Activated naive CD8-positive, alpha-beta T cell treated with anti-CD3 and anti-CD28 coated beads, Interleukin-2, amount 50 U/mL, for 24 hours (primary cell): ENCODE data around the gene MAP4.
"Not testable (repeated sequence)": the region's sequence is repeated elsewhere in the genome, so short reads cannot be mapped to it uniquely, and the experiment has no call there.

Experiments used
- ATAC-seq: fragments of 150-1000 bp; cut with Tn5 transposase; one replicate; pipeline ENCODE4 v1.10.0; 2021
- DNase-seq: peaks from one replicate; pipeline ENCODE4 v3.0.0; 2021
- H3K27ac Mint-ChIP-seq: one replicate; pipeline ENCODE4 v1.8.0; 2021; ENCODE audit warnings: mild to moderate bottlenecking, mixed read lengths
- H3K27me3 Mint-ChIP-seq: one replicate; pipeline ENCODE4 v1.8.0; 2021; ENCODE audit warnings: mixed read lengths
- H3K36me3 Mint-ChIP-seq: one replicate; pipeline ENCODE4 v1.8.0; 2021; ENCODE audit warnings: low read depth, mixed read lengths
- H3K4me1 Mint-ChIP-seq: one replicate; pipeline ENCODE4 v1.8.0; 2021; ENCODE audit warnings: mixed read lengths
- H3K4me3 Mint-ChIP-seq: one replicate; pipeline ENCODE4 v1.8.0; 2021; ENCODE audit warnings: mild to moderate bottlenecking, moderate library complexity, mixed read lengths
- H3K9me3 Mint-ChIP-seq: one replicate; pipeline ENCODE4 v1.8.0; 2021; ENCODE audit warnings: mixed read lengths

Gene MAP4

DNA sequence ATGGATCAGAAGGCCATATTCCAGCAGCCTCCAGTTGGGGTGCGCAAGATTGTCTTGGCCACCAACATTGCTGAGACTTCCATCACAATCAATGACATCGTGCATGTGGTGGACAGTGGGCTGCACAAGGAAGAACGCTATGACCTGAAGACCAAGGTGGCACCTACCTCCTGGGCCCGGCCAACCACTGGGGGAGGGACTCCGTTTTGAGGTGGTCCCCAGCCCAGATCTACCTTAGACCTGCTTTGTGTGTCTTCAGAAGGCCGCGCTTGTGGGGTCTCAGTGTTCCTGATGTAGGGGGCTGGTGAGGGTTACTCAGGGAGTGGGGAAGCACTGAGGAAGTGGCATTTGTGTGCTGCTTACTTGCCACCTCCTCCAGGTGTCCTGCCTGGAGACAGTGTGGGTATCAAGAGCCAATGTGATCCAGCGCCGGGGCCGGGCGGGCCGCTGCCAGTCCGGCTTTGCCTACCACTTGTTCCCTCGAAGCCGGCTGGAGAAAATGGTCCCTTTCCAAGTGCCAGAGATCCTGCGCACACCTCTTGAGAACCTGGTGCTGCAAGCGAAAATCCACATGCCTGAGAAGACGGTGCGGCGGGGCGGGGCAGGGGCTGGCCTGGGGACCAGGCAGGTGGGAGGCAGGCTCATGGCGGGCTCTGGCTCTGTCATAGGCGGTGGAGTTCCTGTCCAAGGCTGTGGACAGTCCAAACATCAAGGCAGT lies 168.3 kb downstream of the MAP4 start:
- H3K4me3 Mint-ChIP-seq: no peak overlapping the region
- no peaks in the 10 kb centered on the region for H3K9me3 Mint-ChIP-seq
- no peak overlapping the region for H3K27ac Mint-ChIP-seq
- no peak for ATAC-seq
- DNase-seq: no peak
- no peaks in the 10 kb centered on the region for H3K4me1 Mint-ChIP-seq
- peaks cover 34% of the 10 kb centered on the region for H3K36me3 Mint-ChIP-seq
- no peaks in the 10 kb centered on the region for H3K27me3 Mint-ChIP-seq

DNA sequence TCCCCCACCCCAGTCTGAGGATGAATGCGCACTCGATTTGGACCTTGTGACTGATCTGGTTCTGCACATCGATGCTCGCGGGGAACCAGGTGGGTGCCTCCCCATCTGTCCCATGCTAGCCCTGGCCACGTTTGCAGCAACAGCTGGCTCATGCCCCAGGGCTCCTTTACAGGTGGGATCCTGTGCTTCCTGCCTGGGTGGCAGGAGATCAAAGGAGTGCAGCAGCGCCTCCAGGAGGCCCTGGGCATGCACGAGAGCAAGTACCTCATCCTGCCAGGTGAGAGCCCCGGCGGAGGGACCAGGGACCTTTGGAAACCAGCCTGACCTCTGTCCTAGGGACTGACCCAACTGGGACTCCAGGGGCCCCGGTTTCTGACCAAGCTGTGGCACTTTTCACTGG lies 169.0 kb downstream of the MAP4 start:
- H3K4me3 Mint-ChIP-seq: no peak overlapping the region

DNA sequence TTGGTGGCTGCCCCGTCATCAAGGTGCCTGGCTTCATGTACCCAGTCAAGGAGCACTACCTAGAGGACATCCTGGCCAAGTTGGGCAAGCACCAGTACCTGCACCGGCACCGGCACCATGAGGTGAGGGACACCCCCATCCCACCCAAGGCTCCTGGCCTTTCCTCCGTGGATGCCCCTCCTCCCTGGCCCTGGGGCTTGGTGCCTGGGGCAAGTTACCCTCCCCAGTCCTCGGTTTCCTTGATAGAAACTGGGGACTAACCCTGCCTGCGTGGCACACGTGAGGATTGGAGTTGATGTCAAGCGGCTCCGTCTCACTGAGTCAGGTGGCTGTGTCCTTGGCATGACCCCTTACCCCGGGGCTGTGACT lies 169.4 kb downstream of the MAP4 start:
- no peaks in the 10 kb centered on the region for H3K27me3 Mint-ChIP-seq
- H3K36me3 Mint-ChIP-seq: peaks cover 38% of the 10 kb centered on the region
- no peaks in the 10 kb centered on the region for H3K9me3 Mint-ChIP-seq
- no peak overlapping the region for H3K27ac Mint-ChIP-seq
- H3K4me1 Mint-ChIP-seq: no peaks in the 10 kb centered on the region
- DNase-seq (no peak), ATAC-seq (no peak)
- no peak overlapping the region for H3K4me3 Mint-ChIP-seq

More for the DNA sequence above, 169.0 kb downstream of the MAP4 start:
- no peaks in the 10 kb centered on the region for H3K4me1 Mint-ChIP-seq
- DNase-seq (no peak), ATAC-seq (no peak)
- H3K27me3 Mint-ChIP-seq: no peaks in the 10 kb centered on the region
- H3K27ac Mint-ChIP-seq: no peak overlapping the region
- no peaks in the 10 kb centered on the region for H3K9me3 Mint-ChIP-seq
- peaks cover 36% of the 10 kb centered on the region for H3K36me3 Mint-ChIP-seq

DNA sequence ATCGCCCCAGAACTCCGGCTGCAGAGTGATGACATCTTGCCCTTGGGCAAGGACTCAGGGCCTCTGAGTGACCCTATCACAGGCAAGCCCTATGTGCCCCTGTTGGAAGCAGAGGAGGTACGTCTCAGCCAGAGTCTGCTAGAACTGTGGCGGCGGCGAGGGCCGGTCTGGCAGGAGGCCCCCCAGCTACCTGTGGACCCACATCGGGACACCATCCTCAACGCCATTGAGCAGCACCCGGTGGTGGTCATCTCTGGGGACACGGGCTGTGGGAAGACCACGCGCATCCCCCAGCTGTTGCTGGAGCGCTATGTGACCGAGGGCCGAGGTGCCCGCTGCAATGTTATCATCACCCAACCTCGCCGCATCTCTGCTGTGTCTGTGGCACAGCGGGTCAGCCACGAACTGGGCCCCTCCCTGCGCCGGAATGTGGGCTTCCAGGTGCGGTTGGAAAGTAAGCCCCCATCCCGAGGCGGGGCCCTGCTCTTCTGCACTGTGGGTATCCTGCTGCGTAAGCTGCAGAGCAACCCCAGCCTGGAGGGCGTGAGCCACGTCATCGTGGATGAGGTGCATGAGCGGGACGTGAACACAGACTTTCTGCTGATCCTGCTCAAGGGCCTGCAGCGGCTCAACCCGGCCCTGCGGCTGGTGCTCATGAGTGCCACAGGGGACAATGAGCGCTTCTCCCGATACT lies 169.9 kb downstream of the MAP4 start:
- ATAC-seq: no peak

DNA sequence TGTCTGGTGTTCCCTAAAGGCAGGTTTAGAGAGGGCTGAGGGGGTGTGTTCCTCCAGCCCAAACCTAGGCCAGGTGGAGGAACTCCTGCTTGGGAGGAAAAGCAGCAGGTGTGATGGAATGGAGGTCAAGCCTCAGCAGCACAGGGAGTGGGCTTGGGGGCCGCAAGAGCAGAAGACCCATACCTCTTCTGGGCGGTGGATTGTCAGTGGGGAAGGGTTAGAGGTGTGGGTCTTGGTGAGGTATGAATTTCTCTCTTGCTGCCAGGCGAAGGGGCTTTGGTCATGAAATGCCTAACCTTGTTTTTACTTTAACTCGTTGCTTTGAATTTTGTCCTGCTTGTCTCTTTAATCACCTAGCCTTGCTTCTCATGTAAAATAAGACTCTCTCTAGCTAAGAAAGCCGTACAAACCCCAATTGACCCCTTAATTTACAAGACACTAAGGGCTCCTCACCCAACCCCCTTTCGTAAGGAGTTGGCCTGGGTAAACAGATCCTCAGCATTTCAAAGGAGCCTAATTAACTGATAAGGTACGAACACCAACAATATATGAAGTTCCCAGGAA lies 174.3 kb downstream of the MAP4 start:
- H3K27me3 Mint-ChIP-seq: no peaks in the 10 kb centered on the region
- no peaks in the 10 kb centered on the region for H3K9me3 Mint-ChIP-seq
- peaks cover 50% of the 10 kb centered on the region for H3K36me3 Mint-ChIP-seq
- DNase-seq: no peak
- peak overlapping the region; percentile 15 for H3K27ac Mint-ChIP-seq
- ATAC-seq: no peak
- H3K4me3 Mint-ChIP-seq: no peak overlapping the region
- H3K4me1 Mint-ChIP-seq: no peaks in the 10 kb centered on the region

More for the DNA sequence above, 169.9 kb downstream of the MAP4 start:
- no peak overlapping the region for H3K27ac Mint-ChIP-seq
- H3K36me3 Mint-ChIP-seq: peaks cover 43% of the 10 kb centered on the region
- H3K9me3 Mint-ChIP-seq: no peaks in the 10 kb centered on the region
- no peaks in the 10 kb centered on the region for H3K27me3 Mint-ChIP-seq
- no peak for DNase-seq
- no peak overlapping the region for H3K4me3 Mint-ChIP-seq
- H3K4me1 Mint-ChIP-seq: no peaks in the 10 kb centered on the region

DNA sequence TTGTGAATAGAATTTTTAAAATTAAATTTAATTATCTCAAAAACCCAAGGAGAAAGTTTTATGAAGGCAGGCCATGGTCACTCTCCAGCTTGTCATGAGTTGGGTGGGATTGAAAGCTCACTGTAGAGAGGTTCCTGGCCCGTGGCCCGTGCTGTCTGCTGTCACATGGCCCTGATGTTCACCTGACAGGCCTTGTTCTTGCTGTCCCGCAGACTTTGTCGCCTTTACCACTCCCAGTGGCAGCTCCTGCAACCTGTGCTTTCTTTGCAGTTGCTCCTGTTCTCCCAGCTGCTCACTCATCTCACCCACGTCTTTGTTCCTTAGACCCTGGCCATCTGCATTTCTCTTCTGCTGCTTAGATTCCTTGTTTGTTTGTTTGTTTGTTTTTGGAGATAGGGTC lies 177.7 kb downstream of the MAP4 start:
- Mint-ChIP-seq H3K27ac (no peak overlapping the region), H3K4me1 (no peaks in the 10 kb centered on the region), H3K36me3 (peaks cover 55% of the 10 kb centered on the region), H3K4me3 (no peak overlapping the region), H3K27me3 (no peaks in the 10 kb centered on the region), H3K9me3 (no peaks in the 10 kb centered on the region)
- DNase-seq (no peak), ATAC-seq (no peak)

DNA sequence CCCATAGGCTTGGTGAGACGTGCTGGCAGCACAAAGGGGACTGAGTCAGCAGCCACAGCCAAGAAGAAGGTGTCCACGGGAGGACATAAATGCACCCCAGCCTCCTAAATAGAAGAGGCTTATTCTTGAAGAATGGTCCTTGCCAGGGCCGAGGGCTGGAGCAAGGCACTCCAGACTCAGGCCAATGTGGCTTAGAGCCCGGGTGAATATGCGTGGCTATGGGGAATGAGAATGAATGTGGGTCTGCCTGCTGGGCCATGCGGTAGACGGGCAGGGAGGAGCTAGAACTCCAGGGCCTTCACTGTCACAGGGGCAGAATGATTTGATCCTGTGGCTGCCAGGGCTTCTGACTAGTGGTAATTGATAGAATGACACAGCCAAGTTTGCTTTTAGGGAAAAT lies 179.2 kb downstream of the MAP4 start:
- Mint-ChIP-seq H3K36me3 (peaks cover 59% of the 10 kb centered on the region), H3K27ac (no peak overlapping the region)

DNA sequence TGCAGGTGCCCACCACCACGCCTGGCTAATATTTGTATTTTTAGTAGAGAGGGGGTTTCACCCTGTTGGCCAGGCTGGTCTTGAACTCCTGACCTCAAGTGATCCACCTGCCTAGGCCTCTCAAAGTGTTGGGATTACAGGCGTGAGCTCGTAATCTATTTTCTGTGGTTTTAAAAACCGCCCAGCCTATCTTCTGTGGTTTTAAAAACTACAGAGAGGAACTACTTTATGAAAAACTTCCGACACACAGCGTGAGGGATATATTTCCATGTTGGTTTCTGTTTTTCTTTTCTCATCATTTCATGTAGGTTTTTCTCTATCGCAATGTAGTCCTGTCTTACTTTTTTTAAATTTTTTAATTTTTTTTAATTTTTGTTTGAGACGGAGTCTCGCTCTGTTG lies 186.7 kb downstream of the MAP4 start:
- H3K27me3 Mint-ChIP-seq, DNase-seq, H3K9me3 Mint-ChIP-seq, ATAC-seq, H3K4me3 Mint-ChIP-seq: not testable (repeated sequence)
- H3K36me3 Mint-ChIP-seq: peaks cover 59% of the 10 kb centered on the region
- H3K4me1 Mint-ChIP-seq: peaks cover 43% of the 10 kb centered on the region
- peak overlapping the region; percentile 71 for H3K27ac Mint-ChIP-seq

More for the DNA sequence above, 179.2 kb downstream of the MAP4 start:
- Mint-ChIP-seq H3K4me1 (no peaks in the 10 kb centered on the region), H3K27me3 (no peaks in the 10 kb centered on the region), H3K9me3 (no peaks in the 10 kb centered on the region), H3K4me3 (no peak overlapping the region)
- no peak for ATAC-seq
- no peak for DNase-seq

DNA sequence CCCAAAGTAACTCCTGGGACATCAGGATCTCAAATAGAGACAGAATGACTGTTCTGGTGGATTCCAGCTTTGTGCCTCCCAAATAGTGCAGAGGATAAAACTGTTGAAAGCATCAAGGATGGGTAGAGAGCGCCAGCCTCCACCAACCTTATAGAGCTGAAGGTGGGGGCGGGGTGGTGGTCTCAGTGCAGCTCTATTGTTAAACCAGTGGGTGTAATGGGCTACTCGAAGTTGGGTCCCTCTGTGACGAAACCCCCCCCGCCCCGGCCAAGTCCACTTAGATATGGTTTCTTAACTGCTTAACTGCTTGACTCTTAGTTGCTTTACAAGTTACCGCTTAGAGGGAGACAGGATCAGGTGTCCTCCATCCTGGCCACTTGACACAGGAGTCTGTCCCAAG lies 190.6 kb downstream of the MAP4 start:
- Mint-ChIP-seq H3K4me1 (peaks cover 48% of the 10 kb centered on the region), H3K9me3 (peaks cover 5% of the 10 kb centered on the region), H3K27ac (peak overlapping the region; percentile 90), H3K36me3 (peaks cover 42% of the 10 kb centered on the region), H3K4me3 (peak overlapping the region; percentile 93), H3K27me3 (no peaks in the 10 kb centered on the region)
- ATAC-seq: no peak
- DNase-seq: no peak

DNA sequence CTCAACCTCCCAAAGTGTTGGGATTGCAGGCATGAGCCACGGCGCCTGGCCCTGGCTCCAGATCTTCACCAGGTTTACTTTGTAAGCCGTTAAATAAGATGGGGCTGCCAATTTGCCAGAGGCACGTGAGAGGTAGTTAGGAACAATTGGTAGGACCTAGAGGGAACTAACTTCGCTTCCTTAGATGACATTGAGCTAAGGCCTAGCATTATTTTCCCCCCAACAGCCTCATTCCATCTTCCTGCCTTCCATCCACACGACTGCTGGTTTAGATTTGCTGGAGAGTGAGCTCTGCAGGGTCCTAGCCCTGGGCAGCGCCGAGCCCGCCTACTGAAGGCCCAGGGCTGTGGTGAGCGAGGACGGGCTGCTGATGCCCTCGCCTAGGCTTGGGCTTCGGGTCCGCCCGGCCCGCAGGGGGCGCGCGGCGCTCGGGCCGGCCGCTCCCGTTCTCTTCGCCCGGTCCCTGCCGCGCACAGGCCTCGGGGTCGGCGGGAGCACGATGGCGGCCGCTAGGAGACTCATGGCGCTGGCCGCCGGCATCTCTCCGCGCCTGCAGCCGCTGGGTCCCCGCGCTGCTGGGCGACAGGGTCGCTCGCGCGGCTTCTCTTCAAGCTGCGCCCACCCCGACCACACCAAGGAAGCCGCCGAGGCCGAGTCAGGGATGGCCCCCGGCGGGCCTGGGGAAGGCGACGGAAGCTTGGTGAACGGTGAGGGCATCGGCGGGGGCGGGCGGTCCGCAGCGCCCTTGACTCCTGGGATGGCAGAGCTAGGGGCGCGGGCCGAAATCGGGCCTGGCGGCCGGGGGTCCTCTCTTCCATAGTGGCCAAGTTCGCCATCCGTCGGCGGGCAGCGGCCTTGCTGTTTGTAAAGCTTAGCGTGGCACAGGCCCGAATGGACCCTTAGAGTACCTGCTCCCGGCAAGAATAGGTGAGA lies 191.4 kb downstream of the MAP4 start:
- DNase-seq (peak; percentile 82), ATAC-seq (peak; percentile 98)
- Mint-ChIP-seq H3K4me3 (peak overlapping the region; percentile 93), H3K27ac (peak overlapping the region; percentile 90), H3K4me1 (peaks cover 48% of the 10 kb centered on the region), H3K27me3 (no peaks in the 10 kb centered on the region), H3K9me3 (peaks cover 5% of the 10 kb centered on the region), H3K36me3 (peaks cover 41% of the 10 kb centered on the region)

DNA sequence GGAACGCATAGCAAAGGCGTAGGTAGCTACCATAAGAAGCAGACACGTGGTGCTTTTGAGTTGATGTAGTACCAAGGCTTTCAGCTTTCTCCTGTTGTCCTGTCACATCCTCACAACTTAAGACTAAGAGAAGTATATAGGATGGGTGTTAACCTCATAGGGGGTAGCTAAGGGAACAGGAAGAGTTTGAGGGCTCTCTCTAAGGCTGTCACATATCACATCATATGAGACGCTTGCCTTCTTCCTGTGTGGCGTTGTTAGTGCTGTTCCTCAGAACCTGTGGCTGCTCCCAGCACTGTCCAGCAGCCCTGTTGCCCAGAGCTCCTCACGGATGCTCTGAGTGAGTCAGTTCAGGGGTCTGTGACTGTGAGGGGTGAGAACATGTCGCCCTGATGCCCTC lies 198.6 kb downstream of the MAP4 start:
- ATAC-seq (no peak), DNase-seq (no peak)
- no peak overlapping the region for H3K4me3 Mint-ChIP-seq
- no peak overlapping the region for H3K27ac Mint-ChIP-seq
- peaks cover 5% of the 10 kb centered on the region for H3K9me3 Mint-ChIP-seq
- no peaks in the 10 kb centered on the region for H3K27me3 Mint-ChIP-seq
- H3K36me3 Mint-ChIP-seq: peaks cover 18% of the 10 kb centered on the region
- peaks cover 5% of the 10 kb centered on the region for H3K4me1 Mint-ChIP-seq

DNA sequence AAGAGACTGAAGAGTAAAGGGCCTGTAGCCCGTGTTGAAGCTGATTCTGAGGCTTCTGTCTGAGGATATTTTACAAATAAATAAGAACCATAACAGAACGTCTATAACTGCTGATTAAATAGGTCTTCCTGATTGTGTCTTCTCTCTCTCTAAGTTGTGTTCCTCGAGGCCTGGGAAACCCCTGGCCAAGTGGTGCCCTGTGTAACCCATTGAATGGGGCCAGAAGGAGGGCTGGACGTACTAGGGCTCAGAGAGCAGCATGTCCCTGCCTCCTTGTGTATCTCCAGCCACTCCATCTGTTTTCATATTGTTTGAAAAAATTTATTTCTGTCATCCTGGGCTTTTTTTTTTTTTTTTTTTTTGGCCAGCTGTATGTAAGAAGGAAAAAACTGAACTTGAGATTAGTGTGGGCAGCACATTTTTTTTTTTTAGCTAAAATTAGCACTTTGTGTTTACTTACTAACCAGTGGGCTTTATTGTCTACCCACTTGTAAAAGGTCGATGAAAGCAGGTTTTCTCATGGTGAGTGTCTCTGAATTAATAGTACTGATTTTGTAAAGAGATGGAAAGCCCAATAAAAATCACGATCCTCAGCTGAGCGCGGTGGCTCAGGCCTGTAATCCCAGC lies 202.6 kb downstream of the MAP4 start:
- DNase-seq (no peak), ATAC-seq (no peak)
- H3K9me3 Mint-ChIP-seq: no peaks in the 10 kb centered on the region
- no peak overlapping the region for H3K27ac Mint-ChIP-seq
- no peaks in the 10 kb centered on the region for H3K27me3 Mint-ChIP-seq
- peaks cover 17% of the 10 kb centered on the region for H3K36me3 Mint-ChIP-seq
- H3K4me3 Mint-ChIP-seq: no peak overlapping the region
- no peaks in the 10 kb centered on the region for H3K4me1 Mint-ChIP-seq

DNA sequence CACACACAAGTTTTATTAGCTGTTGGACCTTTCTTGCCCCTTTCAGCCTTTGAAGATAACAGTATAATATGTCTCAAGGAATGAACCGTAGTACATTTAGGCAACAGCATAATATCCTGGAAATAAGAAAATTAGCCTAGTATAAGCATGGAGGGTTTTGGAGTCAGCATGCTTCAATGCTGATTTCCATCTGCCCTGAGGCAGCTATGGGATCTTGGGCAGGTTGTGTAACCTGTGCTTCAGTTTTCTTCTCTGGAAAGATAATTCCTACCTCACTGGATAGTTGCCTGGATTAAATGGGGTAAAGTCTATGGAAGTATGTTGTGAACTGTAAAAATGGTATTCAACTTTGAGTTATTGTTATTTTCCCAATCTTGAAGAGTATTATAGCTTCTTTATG lies 211.6 kb downstream of the MAP4 start:
- Mint-ChIP-seq H3K9me3 (no peaks in the 10 kb centered on the region), H3K4me3 (peak overlapping the region; percentile 96), H3K4me1 (peaks cover 27% of the 10 kb centered on the region), H3K36me3 (no peaks in the 10 kb centered on the region), H3K27ac (peak overlapping the region; percentile 96), H3K27me3 (no peaks in the 10 kb centered on the region)
- DNase-seq (no peak), ATAC-seq (no peak)

DNA sequence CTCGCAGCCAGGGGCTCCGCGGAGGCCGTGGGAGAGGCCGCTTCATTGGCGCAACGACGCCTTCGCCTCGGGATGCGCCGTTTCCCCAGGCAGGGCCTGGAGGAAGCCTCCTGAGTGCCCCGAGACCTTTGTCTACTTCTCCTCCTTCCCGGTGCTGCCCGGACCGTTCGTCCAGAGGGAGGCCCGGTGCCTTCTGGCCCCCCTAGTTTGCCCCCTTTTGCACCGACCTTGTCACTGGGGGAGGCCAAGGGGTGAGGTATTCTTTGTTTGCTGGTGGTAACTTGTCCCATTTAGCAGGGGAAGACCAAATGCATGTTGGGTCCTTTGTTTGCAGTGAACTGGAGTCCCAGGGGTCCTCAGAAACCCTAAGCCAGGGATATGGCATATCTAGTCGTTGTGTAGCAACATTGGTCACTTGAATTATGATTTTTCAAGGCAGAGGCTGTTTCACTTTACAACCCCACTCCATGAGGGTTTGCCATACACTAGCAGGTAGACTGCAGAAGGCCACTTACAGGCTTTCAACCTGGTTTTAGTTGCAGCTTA lies 212.7 kb downstream of the MAP4 start:
- peaks cover 27% of the 10 kb centered on the region for H3K4me1 Mint-ChIP-seq
- ATAC-seq (no peak), DNase-seq (no peak)
- no peaks in the 10 kb centered on the region for H3K36me3 Mint-ChIP-seq
- H3K4me3 Mint-ChIP-seq: peak overlapping the region; percentile 96
- no peaks in the 10 kb centered on the region for H3K27me3 Mint-ChIP-seq
- H3K9me3 Mint-ChIP-seq: no peaks in the 10 kb centered on the region
- peak overlapping the region; percentile 96 for H3K27ac Mint-ChIP-seq
